Measurements from ENCODE around the gene REX1BD. TPM values are rescaled to one million over a fixed set of nuclear protein-coding genes. Genes with fewer than 3 reads are reported as not detected.

REX1BD gene
- total and polyA plus RNA-seq, 2 of the 4 experiments (the other 2 are of a cell fraction), result 14.2 to 44.6 TPM

- Histone ChIP-seq H2BK120ac (ENCODE audit: low read depth, low read length) (no peak within 1 kb of the TSS), H4K20me1 (ENCODE audit: insufficient read depth, low read length) (peaks cover 8% of the 10 kb centered on the region), H3K9me1 (ENCODE audit: insufficient read depth, low read length) (no peaks in the 10 kb centered on the region), H3K79me1 (ENCODE audit: low read depth in 1 of 2, low read length in 2 of 2) (no peaks in the 10 kb centered on the region), H2AFZ (replicated peaks; ENCODE audit: low read length, poor library complexity) (peak within 1 kb of the TSS; percentile 63), H2BK5ac (ENCODE audit: low read depth, low read length, poor library complexity, severe bottlenecking) (no peak within 1 kb of the TSS), H3K14ac (replicated peaks; ENCODE audit: low read depth, low read length) (no peak within 1 kb of the TSS), H2BK15ac (ENCODE audit: low read depth, low read length) (no peak within 1 kb of the TSS), H3K36me3 (ENCODE audit: control insufficient read depth, insufficient read depth, low read length) (no peaks in the 10 kb centered on the region), H3K4me3 (ENCODE audit: insufficient read depth, low read depth, low read length) (peak within 1 kb of the TSS; percentile 4; the same call in 1 of the 2 replicates), H2AK5ac (ENCODE audit: low read depth, low read length) (no peak within 1 kb of the TSS), H3K4me2 (ENCODE audit: low read depth, low read length) (peak within 1 kb of the TSS; percentile 72), H4K91ac (ENCODE audit: insufficient read depth, low read depth, low read length) (no peak within 1 kb of the TSS), H3K9ac (ENCODE audit: low read depth, low read length) (no peak within 1 kb of the TSS), H4K8ac (ENCODE audit: low read depth in 2 of 2, low read length in 2 of 2) (no peak within 1 kb of the TSS), H3K18ac (ENCODE audit: low read depth, low read length) (no peak within 1 kb of the TSS), H3K23ac (ENCODE audit: low read depth, low read length) (no peak within 1 kb of the TSS), H3K4ac (ENCODE audit: low read depth, low read length) (no peak within 1 kb of the TSS), H3K56ac (ENCODE audit: extremely low read depth, insufficient read depth, low read length) (no peak within 1 kb of the TSS), H2AK9ac (replicated peaks; ENCODE audit: low read depth, low read length, poor library complexity) (no peak within 1 kb of the TSS), H3K27me3 (ENCODE audit: control insufficient read depth, insufficient read depth, low read length) (peaks cover 77% of the 10 kb centered on the region), H2BK20ac (ENCODE audit: low read depth, low read length) (no peak within 1 kb of the TSS), H4K5ac (ENCODE audit: low read depth, low read length) (no peak within 1 kb of the TSS), H3K9me3 (ENCODE audit: control insufficient read depth, insufficient read depth, low read length) (no peaks in the 10 kb centered on the region), H3K4me1 (ENCODE audit: control insufficient read depth, insufficient read depth, low read length) (peaks cover 5% of the 10 kb centered on the region; the same call in 1 of the 2 replicates), H3K27ac (ENCODE audit: insufficient read depth, low read length) (no peak within 1 kb of the TSS)
- ChIA-PET POLR2A (ENCODE audit: unreplicated experiment) (no interaction called here), CTCF (interaction anchor here (1.5 kb wide), 1 partner anchor 29 kb away, joined by 3 read pairs; no protein-coding TSS in a partner anchor)
- 0% methylated on average over 24 of the region's 116 CpGs; no CpG with 5 or more reads in 1 of the 2 experiments for WGBS, 2 experiments (ENCODE audit: extremely low coverage in 2 of 2, insufficient read length in 1 of 2)
- DNase-seq (no peak), ATAC-seq (ENCODE audit: low read depth) (peak; percentile 28)
- no TSS peak for BruUV-seq (replicated peaks)
- in situ Hi-C loops (cut with MboI; ENCODE audit: low sequenced_read_pairs) (no loop called here), intact Hi-C loops (cut with micrococcal nuclease) (no loop called here), dilution Hi-C loops (cut with HindIII; ENCODE audit: low sequenced_read_pairs, unreplicated experiment) (no loop called here)
- TF ChIP-seq RFX5 (IDR thresholded peaks at IDR 0.05; ENCODE audit: low read depth, low read length) (no peak), FOS (IDR thresholded peaks at IDR 0.05; ENCODE audit: low read depth, low read length) (no peak), RCOR1 (IDR thresholded peaks at IDR 0.05; ENCODE audit: insufficient replicate concordance, low read length) (no peak), SMC3 (IDR thresholded peaks at IDR 0.05; ENCODE audit: low read depth, low read length) (no peak), ELK1 (IDR thresholded peaks at IDR 0.05; ENCODE audit: borderline replicate concordance, low read depth, low read length) (no peak), MAFK (IDR thresholded peaks at IDR 0.05; ENCODE audit: low read depth, low read length) (no peak), CEBPB (IDR thresholded peaks at IDR 0.05; ENCODE audit: low read depth, low read length) (no peak), CTCF (conservative IDR thresholded peaks at IDR 0.05; ENCODE audit: low read depth, low read length) (no peak), POLR2A (IDR thresholded peaks at IDR 0.05; ENCODE audit: low read depth, low read length) (no peak), BHLHE40 (IDR thresholded peaks at IDR 0.05; ENCODE audit: low read depth, low read length) (no peak), NFE2L2 (IDR thresholded peaks at IDR 0.05; ENCODE audit: low read depth, low read length) (no peak), USF2 (IDR thresholded peaks at IDR 0.05; ENCODE audit: low read depth, low read length) (no peak)
Measured at GRCh38 chr19:18606281-18607225, 18.0 kb downstream of the REX1BD start, which contains the start of gene CRLF1. TSS of gene CRLF1 (minus strand) at chr19:18606799. CDS start at chr19:18606656, 143 bp downstream.

All from IMR-90 (cell line).